ENCODE results near the gene BMF. TPM values are rescaled to one million over a fixed set of nuclear protein-coding genes. Genes with fewer than 3 reads are reported as not detected.

Gene BMF
- total RNA-seq, 4 donors from 2014 or later, result 13.3 to 35.4 (median 25.1) TPM

- H3K27me3 ChIP-seq, result no peaks in the 10 kb centered on the region
- no peaks in the 10 kb centered on the region for H3K36me3 ChIP-seq
- H3K4me1 ChIP-seq, result peaks cover 31 to 75% (median 70%) of the 10 kb centered on the region in 4 donors
- in situ Hi-C loops (cut with MboI; ENCODE audit: low pct_ligation_motif_present in 1 of 4, low pct_unique_long_range_greater_than_20kb in 1 of 4, low sequenced_read_pairs in 3 of 4), result loop anchor here in 1 of 4 donors (10.0 kb wide), 1 partner anchor 53 kb away; the partner anchor contains the start of gene BMF
- WGBS, 2 donors (ENCODE audit: low coverage in 1 of 2), result 74% methylated on average over 11 of the region's 11 CpGs; no CpG with 5 or more reads in 1 of the 2 donors
- H3K9me3 ChIP-seq, result no peaks in the 10 kb centered on the region
- intact Hi-C loops (cut with DNase I; ENCODE audit: low total_unique reads), result no loop called here
- peak overlapping the region; percentile 74 to 81 (median 80) for H3K27ac ChIP-seq
- H3K4me3 ChIP-seq, result no peak overlapping the region
- peak; percentile 62 for DNase-seq
- TF ChIP-seq, protein P1, sequence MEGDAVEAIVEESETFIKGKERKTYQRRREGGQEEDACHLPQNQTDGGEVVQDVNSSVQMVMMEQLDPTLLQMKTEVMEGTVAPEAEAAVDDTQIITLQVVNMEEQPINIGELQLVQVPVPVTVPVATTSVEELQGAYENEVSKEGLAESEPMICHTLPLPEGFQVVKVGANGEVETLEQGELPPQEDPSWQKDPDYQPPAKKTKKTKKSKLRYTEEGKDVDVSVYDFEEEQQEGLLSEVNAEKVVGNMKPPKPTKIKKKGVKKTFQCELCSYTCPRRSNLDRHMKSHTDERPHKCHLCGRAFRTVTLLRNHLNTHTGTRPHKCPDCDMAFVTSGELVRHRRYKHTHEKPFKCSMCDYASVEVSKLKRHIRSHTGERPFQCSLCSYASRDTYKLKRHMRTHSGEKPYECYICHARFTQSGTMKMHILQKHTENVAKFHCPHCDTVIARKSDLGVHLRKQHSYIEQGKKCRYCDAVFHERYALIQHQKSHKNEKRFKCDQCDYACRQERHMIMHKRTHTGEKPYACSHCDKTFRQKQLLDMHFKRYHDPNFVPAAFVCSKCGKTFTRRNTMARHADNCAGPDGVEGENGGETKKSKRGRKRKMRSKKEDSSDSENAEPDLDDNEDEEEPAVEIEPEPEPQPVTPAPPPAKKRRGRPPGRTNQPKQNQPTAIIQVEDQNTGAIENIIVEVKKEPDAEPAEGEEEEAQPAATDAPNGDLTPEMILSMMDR (IDR thresholded peaks at IDR 0.05), result no peak
- no peak for TF ChIP-seq EP300 (IDR thresholded peaks at IDR 0.05; ENCODE audit: low read depth)
- TF ChIP-seq POLR2AphosphoS5 (IDR thresholded peaks at IDR 0.05), result no peak
- no peak for TF ChIP-seq POLR2A (IDR thresholded peaks at IDR 0.05)
Observed at GRCh38 chr15:40051616-40052415, 56.9 kb downstream of the BMF start.

DNA sequence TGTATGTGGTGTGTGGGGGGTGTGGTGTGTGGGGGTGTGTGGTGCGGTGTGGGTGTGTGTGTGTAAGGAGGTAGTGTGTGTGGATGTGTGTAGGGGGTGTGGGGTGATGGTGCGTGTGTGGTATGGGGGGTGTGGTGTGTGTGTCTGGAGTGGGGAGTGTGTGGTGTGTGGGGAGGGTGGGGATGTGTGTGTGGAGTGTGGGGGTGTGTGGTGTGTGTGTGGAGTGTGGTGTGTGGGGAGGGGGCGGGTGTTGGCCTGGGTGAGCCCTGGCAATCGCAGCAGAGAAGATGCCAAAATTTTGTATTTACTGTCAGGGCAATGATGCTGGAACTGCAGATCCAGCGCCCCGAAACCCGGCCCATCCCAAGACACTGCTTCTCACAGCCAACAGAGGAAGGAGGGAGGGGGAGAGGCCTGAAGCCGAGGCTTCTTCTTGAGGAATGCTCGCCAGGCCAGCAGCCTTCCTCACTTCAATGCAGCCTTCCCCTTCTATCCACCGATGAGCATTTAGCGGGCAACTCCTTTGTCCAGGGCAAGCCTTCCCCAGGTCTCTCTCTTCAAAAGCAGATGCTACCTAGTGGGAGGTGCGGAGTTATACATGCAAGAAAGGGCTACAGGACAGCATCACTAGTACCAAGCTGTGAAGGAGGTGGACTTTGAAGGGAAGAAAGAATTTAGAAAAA lies 57.8 kb downstream of the BMF start:
- in situ Hi-C loops (cut with MboI; ENCODE audit: low pct_ligation_motif_present in 1 of 4, low pct_unique_long_range_greater_than_20kb in 1 of 4, low sequenced_read_pairs in 3 of 4), result loop anchor here in 1 of 4 donors (10.0 kb wide), 1 partner anchor 54 kb away; the partner anchor contains the start of gene BMF
- Histone ChIP-seq H3K27ac (peak overlapping the region; percentile 74 to 81 (median 80)), H3K36me3 (no peaks in the 10 kb centered on the region), H3K4me3 (no peak overlapping the region), H3K27me3 (no peaks in the 10 kb centered on the region), H3K9me3 (no peaks in the 10 kb centered on the region), H3K4me1 (peaks cover 39 to 80% (median 74%) of the 10 kb centered on the region in 4 donors)
- intact Hi-C loops (cut with DNase I; ENCODE audit: low total_unique reads), result no loop called here
- no peak for DNase-seq
- no peak for TF ChIP-seq POLR2A (IDR thresholded peaks at IDR 0.05)
- no peak for TF ChIP-seq EP300 (IDR thresholded peaks at IDR 0.05; ENCODE audit: low read depth)
- no peak for TF ChIP-seq POLR2AphosphoS5 (IDR thresholded peaks at IDR 0.05)
- TF ChIP-seq, protein P1 (IDR thresholded peaks at IDR 0.05), result no peak
- 47 to 70% methylated on average over 2 to 12 of the region's 12 CpGs for WGBS, 2 donors (ENCODE audit: low coverage in 1 of 2)

- TF ChIP-seq POLR2AphosphoS5 (IDR thresholded peaks at IDR 0.05), result no peak
- in situ Hi-C loops (cut with MboI; ENCODE audit: low pct_ligation_motif_present in 1 of 4, low pct_unique_long_range_greater_than_20kb in 1 of 4, low sequenced_read_pairs in 3 of 4) (loop anchor here (10.0 to 25.0 kb wide), 4 partner anchors 56 to 226 kb away; partner anchors contain the start of gene BMF (in 1 of the 4)), intact Hi-C loops (cut with DNase I; ENCODE audit: low total_unique reads) (loop anchor here (2.0 to 5.0 kb wide), 2 partner anchors 58 to 230 kb away; partner anchors contain the start of gene BMF)
- 87 to 93% methylated on average over 3 of the region's 3 CpGs for WGBS, 2 donors (ENCODE audit: low coverage in 1 of 2)
- no peaks in the 10 kb centered on the region for H3K9me3 ChIP-seq
- DNase-seq, result no peak
- H3K4me3 ChIP-seq, result no peak overlapping the region
- H3K4me1 ChIP-seq, result peaks cover 39 to 75% (median 73%) of the 10 kb centered on the region in 4 donors
- peak overlapping the region; percentile 70 to 75 (median 72) for H3K27ac ChIP-seq
- H3K36me3 ChIP-seq, result no peaks in the 10 kb centered on the region
- H3K27me3 ChIP-seq, result no peaks in the 10 kb centered on the region
Observed at GRCh38 chr15:40048926-40049475, 59.7 kb downstream of the BMF start.

GRCh38 chr15:40048211-40048792 lies 60.4 kb downstream of the BMF start:
- 54 to 70% methylated on average over 5 to 10 of the region's 10 CpGs for WGBS, 2 donors (ENCODE audit: low coverage in 1 of 2)
- Histone ChIP-seq H3K9me3 (no peaks in the 10 kb centered on the region), H3K27me3 (no peaks in the 10 kb centered on the region), H3K4me1 (peaks cover 36 to 68% (median 66%) of the 10 kb centered on the region in 4 donors), H3K27ac (peak overlapping the region; percentile 70 to 75 (median 72)), H3K36me3 (no peaks in the 10 kb centered on the region), H3K4me3 (no peak overlapping the region)
- intact Hi-C loops (cut with DNase I; ENCODE audit: low total_unique reads) (loop anchor here (2.0 to 5.0 kb wide), 2 partner anchors 59 to 230 kb away; partner anchors contain the start of gene BMF), in situ Hi-C loops (cut with MboI; ENCODE audit: low pct_ligation_motif_present in 1 of 4, low pct_unique_long_range_greater_than_20kb in 1 of 4, low sequenced_read_pairs in 3 of 4) (loop anchor here (10.0 to 25.0 kb wide), 4 partner anchors 56 to 226 kb away; partner anchors contain the start of gene BMF (in 1 of the 4))
- TF ChIP-seq POLR2A (IDR thresholded peaks at IDR 0.05) (no peak), POLR2AphosphoS5 (IDR thresholded peaks at IDR 0.05) (peak in 1 of 3 donors; percentile 42), EP300 (IDR thresholded peaks at IDR 0.05; ENCODE audit: low read depth) (no peak)
- TF ChIP-seq, protein P1 (IDR thresholded peaks at IDR 0.05), result no peak
- peak; percentile 78 for DNase-seq

All from transverse colon (tissue), 4 donors.